GM19043 (cell line): ENCODE data around the gene ACSS3.

Source experiments
- ATAC-seq: cut with Tn5 transposase; IDR thresholded peaks from one replicate; pipeline ENCODE4 v1.9.1; 2021; ENCODE audit warnings: low read depth; ENCODE audit not compliant: unreplicated experiment

Gene ACSS3

DNA sequence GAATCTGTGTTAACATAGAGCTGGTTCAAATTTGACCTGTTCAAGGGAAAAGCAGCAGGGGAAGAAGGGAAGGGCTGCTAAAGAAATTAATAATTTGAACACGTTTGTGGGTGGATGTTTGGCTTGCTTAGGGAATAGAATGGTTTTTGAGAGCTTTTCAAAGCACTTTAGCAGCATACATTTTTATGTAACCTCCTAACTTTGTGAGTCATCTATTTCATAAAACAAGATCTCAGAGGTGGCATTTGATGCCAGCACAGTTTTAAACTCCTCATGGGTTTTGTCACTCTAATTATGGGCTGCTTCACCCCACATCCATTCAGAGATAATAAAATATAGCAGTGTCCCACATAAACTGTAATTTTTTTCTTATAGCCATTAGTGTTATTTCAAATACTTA, 143.8 kb downstream of the ACSS3 start:
- no peak for ATAC-seq

DNA sequence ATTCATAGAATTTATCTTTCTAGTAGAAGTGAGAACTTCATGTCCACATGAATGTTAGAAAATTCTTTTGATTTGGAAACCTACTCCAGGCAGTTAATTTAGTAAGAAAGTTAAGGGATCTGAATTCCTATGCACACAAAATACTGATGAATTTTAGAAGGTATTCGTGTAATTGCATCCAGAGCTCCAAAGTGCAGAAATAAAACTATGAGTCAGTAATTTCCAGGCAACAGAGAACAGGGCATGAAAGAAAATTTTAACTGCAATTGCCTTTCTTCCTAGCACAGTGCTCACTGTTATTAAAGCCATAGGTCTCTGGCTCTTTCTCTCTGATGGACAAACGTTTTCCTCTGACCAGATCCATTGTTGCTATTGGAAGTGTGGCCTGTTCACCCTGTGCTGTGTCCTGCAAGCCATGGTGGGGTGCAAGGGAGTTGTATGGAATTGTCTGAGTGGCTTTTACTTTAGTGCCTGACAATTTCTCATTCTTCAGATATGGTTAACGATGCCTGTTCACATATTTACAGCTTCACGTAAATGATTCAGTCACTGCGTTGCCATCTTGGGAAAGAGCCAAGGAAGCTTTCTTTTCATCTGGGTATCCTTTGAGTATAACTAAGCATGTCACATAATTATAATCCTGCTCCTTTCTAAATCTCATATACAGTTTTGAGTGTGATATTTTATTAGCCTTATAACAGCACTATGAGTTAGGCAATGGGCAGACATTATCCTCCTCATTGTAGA, 145.1 kb downstream of the ACSS3 start:
- no peak for ATAC-seq

DNA sequence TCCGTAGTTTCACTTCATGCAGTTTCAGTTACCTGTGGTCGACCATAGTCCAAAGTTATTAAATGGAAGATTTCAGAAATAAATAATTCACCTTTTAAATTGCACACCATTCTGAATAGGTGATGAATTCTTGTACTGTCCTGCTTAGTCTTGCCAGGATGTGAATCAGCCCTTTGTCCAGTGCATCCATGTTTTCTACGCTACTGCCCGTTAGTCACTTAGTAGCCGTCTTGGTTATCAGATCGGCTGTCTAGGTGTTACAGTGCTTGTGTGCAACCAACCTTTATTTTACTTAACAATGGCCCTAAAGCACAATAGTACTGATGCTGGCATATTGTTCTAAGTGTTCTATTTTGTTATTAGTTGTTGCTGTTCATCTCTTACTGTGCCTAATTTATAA, 146.7 kb downstream of the ACSS3 start:
- no peak for ATAC-seq

DNA sequence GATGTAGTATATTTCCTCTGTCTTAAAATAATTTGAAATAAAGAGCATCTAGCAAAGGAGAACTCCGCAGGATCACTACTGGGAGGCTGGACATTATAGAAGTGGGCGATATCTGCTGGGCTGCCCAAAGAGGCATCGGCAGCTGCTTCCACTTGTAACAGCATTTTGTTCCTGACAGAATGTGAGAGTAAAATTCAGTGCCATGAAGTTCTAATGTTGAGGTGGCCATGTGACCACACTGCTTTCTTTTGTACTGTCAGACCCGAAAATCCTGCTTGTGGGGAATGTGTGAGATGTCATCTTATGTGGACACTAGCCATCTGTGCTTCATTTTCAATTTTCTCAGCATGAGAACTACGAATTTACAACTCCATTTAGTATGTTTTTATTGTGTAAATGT, 151.9 kb downstream of the ACSS3 start:
- no peak for ATAC-seq

DNA sequence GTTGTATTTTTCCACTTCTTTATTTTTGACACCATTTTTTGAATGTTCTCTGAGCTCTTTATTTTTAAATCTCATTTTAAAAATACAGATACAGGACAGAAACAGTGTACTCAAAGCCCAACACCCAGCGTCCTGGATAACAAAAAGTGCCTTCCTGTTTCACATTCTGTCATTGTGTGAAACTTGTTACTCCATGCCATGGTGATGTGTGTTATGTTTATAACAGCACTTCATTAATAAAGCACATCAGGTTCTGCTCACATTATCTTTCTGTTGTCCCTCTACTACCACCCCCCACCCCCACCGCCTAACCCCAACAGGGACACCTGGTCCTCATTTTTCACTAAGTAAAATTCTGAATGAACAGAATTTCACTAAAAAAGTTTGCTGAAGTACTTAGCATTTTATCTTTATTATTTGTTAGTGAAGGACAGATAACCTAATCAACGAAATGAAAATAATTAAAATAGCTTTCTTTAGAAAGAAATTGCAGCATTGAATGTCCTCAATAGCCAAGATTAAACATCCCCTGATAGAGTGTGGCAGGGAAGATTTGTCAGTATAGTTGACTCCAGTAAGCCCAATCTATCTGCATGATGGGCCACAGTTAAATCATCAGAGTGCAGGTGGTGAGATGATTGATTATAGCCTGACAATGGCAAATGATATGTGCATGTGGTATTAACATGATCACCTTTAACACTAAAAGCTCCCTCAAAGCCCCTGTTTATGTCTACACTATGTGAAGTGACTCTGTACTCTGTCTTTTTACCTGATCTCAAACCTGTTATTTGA, 153.9 kb downstream of the ACSS3 start:
- no peak for ATAC-seq

DNA sequence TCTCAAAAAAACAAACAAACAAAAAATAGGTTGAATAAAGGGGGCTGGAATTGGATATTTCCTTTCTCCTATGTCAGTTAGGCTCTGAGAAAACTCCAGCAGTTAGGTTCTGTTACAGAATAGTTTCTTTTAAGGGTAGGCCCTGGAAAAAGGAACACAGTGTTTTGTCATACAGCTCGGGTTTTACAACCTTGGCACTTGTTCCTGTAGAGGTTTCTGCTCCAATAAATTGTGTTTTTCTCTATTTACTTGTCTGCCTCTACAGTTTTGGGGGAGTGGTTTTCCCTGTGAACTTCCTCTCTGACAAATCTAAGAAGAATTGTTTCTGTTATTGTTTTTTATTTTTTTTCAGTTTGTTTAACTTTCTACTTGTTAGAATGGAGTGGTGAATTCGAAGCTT, 167.6 kb downstream of the ACSS3 start:
- no peak for ATAC-seq

DNA sequence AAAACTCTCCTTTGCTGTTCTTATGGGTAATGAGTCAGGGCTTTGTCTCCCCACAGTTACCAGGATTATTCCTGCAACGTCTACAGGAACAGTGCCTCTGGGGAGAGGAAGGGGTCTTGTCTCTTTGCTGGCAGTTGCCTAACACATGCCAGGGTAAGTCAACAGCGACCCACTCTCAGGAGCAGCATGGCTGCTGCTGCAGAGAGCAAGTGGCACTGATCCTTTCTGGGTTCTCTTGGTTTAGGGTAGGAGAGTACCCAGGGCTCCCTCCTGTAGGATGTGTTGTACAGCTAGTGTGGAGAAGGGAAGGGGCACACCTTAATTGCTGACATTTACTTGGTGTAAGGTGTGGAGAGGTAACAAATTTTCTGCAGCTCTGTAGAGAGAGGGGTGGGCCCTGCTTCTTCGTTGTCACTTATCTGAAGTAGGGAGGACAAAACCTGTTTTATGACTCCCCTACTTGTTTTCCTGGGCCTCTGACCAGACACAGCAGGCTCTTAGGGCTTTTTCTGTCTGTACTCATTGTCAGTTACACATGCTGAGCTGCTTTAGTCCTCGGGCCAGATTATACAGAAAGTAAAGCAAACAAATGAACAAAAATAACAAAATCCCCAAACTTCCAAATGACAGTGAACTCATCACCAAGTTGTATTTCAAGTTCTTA, 168.2 kb downstream of the ACSS3 start:
- no peak for ATAC-seq

DNA sequence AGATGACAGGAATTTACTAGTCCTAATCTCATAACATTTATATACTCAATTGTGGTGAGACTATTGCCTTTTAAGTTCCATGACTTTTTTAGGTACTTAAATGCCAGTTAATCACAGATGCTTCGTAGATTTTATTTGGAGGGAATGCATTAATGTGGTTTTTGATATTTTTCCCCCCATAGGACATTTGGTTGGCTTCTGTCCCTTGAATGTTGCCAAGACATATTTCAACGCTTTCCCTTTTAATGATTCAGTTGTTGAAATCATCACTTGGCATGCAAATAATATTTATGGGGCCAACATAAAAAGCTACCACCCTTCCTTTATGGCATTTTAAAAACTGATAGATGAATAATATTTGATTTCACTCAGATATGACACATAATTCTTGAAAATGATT, 172.1 kb downstream of the ACSS3 start:
- no peak for ATAC-seq

DNA sequence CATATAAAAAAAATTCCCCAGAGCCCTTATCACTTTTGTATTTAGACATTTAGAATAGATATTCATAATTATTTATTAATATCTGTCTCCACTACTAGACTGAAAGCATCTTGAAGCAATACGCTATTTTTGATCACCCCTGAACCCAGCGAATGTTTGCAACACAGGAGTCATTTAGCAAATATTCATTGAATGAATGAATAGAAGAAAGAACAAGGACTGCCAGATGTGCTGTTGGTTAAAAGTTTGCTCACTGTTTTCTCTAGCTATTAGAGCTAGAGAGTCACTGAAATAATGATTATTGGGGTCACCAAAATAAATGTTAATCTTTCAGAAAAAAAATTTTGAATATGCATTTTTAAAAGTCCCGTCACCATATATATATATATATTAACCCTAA, 174.3 kb downstream of the ACSS3 start:
- ATAC-seq: no peak

DNA sequence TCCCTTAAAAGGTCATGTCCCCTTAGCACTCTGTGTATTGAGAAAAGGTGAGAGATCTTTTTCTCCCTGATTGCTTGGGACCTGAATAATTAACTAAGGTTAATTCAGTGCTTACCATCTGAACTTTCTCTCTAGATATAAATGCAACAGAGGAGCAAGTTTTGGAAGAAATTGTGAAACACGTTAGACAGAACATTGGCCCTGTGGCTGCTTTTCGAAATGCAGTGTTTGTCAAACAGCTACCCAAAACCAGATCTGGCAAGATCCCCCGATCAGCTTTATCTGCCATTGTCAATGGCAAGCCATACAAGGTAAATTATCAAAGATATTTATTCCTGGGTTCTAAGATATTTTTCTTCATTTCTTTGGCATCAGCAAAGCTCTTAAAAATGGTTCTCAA, 175.5 kb downstream of the ACSS3 start:
- no peak for ATAC-seq

DNA sequence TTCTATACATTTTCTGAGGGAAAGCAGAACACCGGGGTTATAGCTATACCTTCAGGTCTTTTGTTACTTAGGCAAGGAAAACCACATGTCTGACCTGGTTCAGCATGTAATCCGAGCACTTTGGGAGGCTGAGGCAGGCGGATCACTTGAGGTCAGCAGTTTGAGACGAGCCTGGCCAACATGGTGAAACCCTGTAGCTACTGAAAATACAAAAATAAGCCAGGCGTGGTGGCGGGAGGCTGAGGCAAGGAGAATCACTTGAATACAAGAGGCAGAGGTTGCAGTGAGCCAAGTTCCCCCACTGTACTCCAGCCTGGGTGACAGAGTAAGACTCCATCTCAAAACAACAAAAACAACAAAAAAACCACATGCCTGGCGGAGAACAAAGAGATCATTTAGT, 177.6 kb downstream of the ACSS3 start:
- no peak for ATAC-seq

DNA sequence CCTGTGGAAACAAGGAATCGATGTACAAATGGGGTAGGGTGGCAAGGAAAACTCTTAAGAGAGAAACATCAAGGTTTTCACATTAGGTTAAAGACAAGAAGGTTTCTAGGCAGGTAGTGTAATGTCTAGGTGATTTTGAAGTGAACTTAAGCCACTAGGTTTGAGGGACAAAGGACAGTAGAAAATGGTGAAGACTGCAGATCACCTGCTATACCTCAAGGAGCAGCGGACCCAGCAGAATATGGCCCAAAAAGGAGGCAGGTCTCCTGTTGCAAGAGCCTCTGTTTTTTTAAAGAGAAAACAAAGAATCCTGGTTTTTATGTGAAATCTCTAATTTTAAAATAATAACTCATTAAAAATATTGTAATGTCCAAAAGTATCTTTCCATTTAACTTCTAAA, 178.1 kb downstream of the ACSS3 start:
- no peak for ATAC-seq

DNA sequence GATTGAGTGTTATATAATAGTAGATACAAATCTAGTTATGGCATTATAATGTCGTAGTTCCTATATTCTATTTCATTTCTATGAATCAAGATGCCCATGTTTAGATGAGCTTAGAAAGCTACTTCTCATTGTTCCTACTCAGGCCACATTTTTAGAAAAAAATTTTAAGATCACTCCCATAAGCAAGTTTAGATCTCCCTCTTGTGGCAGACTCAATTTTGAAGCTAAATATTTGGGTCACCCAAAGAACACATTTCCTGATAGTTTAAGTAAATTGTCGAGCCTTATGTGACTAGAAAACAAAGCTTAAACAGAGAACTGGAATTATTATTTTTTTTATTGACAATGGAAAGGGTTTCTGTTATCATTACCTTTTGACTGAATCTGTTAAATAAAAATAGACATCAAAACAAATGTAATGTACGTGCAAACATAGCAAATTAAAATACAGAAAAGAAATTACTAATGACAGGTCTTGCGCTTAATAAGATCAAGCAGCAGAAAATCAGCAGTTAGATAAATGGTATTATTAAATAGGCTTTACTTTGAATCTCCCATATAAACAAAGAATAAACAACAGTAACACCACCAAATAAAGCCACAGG, 180.2 kb downstream of the ACSS3 start:
- no peak for ATAC-seq

DNA sequence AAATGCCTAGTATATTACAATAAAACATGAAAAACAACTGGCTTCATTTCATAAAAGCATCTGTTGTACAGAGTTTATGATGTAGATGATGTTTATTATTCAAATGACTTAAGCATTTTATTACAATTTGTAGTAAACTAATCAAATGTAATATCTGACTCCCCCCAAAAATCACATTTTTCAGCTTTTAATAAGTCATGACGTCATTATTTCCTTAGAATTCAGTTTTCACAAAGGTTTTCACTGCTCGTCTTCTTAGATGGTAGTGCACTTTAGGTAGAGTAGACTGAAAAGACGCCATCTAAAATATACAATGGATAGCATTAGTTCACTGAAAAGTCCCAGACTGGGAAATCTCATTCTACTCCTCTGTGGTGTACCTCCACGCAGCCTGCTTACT, 181.5 kb downstream of the ACSS3 start:
- no peak for ATAC-seq

DNA sequence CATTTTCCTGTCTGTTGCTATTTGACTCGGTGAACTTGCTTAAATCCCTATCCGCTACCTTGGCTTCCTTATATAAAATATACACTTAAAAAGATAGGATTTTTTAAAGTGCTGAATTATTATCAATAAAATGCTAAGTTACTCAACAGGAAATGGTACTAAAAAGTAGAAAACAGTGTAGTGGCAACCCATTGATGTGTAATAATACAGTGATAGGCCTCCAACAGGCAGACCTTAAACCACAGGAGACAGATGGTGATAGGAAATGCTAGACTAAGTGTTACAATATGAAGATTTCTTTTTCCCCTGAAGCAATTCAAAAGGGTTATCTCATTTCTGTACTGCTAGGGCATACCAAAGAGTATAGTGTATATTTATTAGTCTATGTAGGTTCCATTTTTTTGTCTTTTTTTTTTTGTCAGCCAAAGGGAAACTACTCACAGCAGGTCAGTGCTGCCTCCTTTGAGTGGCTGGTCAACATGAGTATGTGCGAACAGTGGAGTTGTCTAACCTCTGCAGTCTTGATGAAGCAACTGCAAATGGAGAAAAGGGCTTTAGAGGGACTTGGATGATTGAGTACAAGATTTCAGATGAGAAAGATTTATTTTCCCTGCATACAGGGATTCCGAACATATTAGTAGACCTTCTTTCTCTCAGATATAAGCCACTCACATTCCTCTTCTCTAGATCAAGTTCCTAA, 183.8 kb downstream of the ACSS3 start:
- no peak for ATAC-seq

DNA sequence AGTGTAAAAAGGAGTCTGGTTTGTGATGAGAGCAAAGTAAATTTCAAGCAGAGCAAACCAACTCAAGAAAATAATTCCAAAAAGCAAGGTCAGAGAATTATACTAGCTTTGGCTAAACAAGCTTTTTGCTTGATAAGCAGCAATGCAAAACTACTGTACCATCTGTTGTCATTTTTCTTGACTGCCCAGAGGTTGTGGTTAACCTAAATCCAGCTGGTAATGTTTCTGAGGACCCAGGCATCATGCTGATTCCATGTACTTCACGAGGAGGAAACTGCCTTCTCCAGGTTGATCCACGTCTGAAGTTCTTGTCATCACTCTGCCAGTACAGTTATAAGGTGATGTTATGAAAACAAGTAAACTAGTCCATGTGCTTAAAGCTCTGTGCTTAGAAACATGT, 185.2 kb downstream of the ACSS3 start:
- no peak for ATAC-seq

DNA sequence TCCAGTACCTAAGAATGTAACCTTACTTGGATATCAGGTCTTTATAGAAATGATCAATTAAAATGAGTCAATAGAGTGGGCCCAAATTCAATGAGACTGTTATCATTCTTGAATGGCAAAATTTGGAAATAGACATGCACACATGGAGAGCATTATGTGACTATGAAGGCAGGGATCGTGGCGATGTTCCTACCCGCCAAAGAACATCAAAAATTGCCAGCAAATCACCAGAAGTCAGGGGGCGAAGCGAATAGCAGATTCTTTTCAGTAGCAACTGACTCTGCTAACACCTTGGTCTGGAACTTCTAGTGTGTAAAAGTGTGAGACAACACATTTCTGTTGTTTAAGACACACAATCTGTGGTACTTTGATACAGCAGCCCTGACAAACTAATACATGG, 192.5 kb downstream of the ACSS3 start:
- no peak for ATAC-seq

DNA sequence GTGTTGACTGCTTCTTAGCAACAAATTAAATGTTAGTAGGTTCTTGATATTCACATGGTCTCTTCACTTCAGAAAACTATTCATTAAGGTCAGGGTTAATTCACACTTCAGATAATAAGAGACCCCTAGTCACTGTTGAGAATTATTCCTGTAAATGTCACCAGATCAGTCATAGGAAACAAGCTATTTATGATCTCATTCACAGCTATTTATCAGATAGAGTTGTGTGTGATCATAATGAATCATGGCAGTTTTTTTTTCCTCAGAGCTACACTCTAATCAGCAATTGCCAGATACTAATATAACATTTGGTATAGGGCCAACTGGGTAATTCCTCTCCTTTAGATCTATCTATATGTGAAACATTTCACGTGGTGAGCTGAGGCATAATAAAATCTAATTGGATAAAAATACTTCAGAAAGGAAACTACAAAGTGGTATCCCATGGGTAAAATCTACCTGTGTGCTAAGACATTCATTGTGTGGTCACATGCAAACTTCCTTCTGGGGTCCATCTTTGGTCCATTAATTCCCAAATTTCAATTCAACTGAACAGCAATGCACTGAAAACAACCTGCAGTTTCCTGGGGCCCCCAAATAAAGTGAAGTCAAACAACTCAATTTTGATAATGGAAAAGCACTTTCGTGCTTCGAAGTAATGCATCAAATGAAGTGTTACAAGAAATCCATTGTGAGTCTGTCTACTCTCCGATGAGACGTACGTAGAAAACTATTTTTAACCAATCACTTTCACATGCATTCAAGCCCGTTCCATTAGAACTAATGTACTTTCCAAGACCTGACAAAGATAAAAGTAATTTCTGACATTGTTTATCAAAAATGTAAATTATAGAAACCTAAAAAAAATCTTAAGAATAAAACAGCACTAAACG, 197.0 kb downstream of the ACSS3 start:
- no peak for ATAC-seq

DNA sequence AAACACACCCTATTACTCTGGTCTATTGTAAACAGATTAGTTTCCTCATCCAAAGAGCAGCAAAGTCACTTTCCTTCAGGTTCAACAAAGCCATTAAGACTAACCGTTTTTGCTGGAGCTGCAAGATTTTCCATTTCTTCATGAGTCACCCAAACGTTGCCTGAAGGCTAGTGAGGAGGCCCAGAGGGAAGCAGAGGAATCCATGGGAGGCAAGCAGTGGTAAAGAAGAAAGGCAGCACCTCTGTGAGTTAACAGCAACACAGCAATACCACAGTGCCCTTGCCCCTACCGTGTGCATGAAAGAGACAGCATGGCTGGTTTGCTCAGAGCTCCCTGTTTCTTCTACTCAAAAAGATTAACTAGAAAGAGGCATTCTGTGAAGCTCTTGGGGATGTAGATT, 206.3 kb downstream of the ACSS3 start:
- no peak for ATAC-seq

DNA sequence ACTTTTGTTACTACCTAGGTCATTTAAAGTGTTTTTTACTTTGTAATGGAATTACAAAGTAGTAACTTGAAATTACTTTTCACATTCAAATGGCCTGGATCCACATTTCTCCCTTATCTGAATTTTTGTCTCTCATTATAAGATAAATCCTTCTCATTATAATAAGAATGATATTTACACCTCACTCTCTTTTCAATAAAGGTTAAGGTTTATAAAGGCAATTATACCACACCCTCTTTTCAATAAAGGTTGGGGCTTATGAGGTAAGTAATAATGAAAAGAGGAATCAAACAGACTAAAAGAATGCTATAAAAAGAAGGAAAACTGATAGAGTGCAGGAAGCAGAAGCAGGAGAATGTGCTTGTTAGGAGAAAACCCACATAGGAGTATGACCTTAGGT, 210.8 kb downstream of the ACSS3 start:
- no peak for ATAC-seq
